Esophagus squamous epithelium (tissue), 5 donors: ENCODE measurements around the gene RAB44. TPM values are rescaled to one million over a fixed set of nuclear protein-coding genes. Genes with fewer than 3 reads are reported as not detected.
A peak's percentile ranks its signal among the peaks of the same experiment; 100 is the strongest.

Experiments used
- DNase-seq: peaks from one replicate; lab custom pipeline; 2025; lab: John Stamatoyannopoulos, UW
- H3K27ac ChIP-seq, 4 donors: fragments of 200-600 bp; sonication (generic); one replicate each; pipeline ENCODE4 v1.5.1; 2016 to 2019; ENCODE audit warnings: mild to moderate bottlenecking in 1 of 4
- H3K27me3 ChIP-seq, 4 donors: fragments of 200-600 bp; sonication (generic); 1 replicate in 3 of 4; 2 replicates in 1 of 4; pipeline versions ENCODE4 v1.5.1 to v1.6.0; 2017 to 2021; ENCODE audit warnings: antibody characterized with exemption in 1 of 4
- H3K36me3 ChIP-seq, 3 donors: fragments of 200-600 bp; sonication (generic); one replicate each; pipeline ENCODE4 v1.5.1; 2016 to 2019
- H3K4me1 ChIP-seq, 3 donors: fragments of 200-600 bp; sonication (generic); one replicate each; pipeline ENCODE4 v1.5.1; 2017 to 2019
- H3K4me3 ChIP-seq, 4 donors: fragments of 200-600 bp; sonication (generic); 1 replicate in 3 of 4; 2 replicates in 1 of 4; pipeline ENCODE4 v1.5.1; 2016 to 2019; ENCODE audit warnings: mild to moderate bottlenecking in 2 of 4, moderate library complexity in 1 of 4
- H3K9me3 ChIP-seq, 3 donors: fragments of 200-600 bp; sonication (generic); one replicate each; pipeline ENCODE4 v1.5.1; 2016 to 2019
- CTCF ChIP-seq, 6 experiments: fragments of 450-650 bp in 4 of 6; fragments of 200-600 bp in 2 of 6; sonication (generic) in 2 of 6; IDR thresholded peaks; one replicate each; pipeline ENCODE4 v1.5.1; 2016 to 2019; ENCODE audit warnings: antibody characterized with exemption in 6 of 6, mild to moderate bottlenecking in 4 of 6, moderate library complexity in 4 of 6
- POLR2A ChIP-seq, 4 donors: fragments of 450-650 bp; IDR thresholded peaks; one replicate each; pipeline ENCODE4 v1.6.1; 2017; ENCODE audit warnings: antibody characterized with exemption in 4 of 4, mild to moderate bottlenecking in 4 of 4, moderate library complexity in 3 of 4
- WGBS, 2 donors: methylation state at CpG; one replicate each; pipeline ENCODE4 v1.1.5; 2018; 5-methylcytosine and 5-hydroxymethylcytosine counted together
- intact Hi-C: fragments of 100-400 bp; cut with DNase I; formaldehyde crosslinking; loops from one replicate; pipeline ENCODE4 v1.15.0; 2022
- total RNA-seq, 4 donors: library from RNA; depleted of rRNA; stranded (reverse); fragments of >200 nt; gene quantifications; one replicate each; pipeline ENCODE4 v1.1.0, GENCODE V29; 2016
- donor health status: DM: yes; HTN: yes; CAD: no.

RAB44 gene
- total RNA-seq, 4 donors from 2014 or later: 0.11 to 0.76 (median 0.18) TPM; not detected in 1

- no peak overlapping the region for H3K4me3 ChIP-seq
- H3K36me3 ChIP-seq: peaks cover 33 to 55% (median 44%) of the 10 kb centered on the region in 3 donors
- H3K27me3 ChIP-seq: no peaks in the 10 kb centered on the region
- no peak for DNase-seq
- TF ChIP-seq POLR2A (IDR thresholded peaks at IDR 0.05): no peak
- TF ChIP-seq CTCF (IDR thresholded peaks at IDR 0.05): no peak
- intact Hi-C loops: loop anchor here (5.0 kb wide), 1 partner anchor 62 kb away; no protein-coding TSS in a partner anchor
- H3K4me1 ChIP-seq: peaks cover 19 to 64% (median 43%) of the 10 kb centered on the region in 3 donors
- peak overlapping the region; percentile 74 to 99 (median 91) for H3K27ac ChIP-seq
- H3K9me3 ChIP-seq: no peaks in the 10 kb centered on the region
- 96 to 100% methylated on average over 1 to 8 of the region's 29 CpGs for WGBS, 2 donors
Measured at GRCh38 chr6:36683656-36684446, 13.8 kb upstream of the RAB44 start.

GRCh38 chr6:36684447-36684812, 13.2 kb upstream of the RAB44 start:
- TF ChIP-seq CTCF (IDR thresholded peaks at IDR 0.05) (no peak), POLR2A (IDR thresholded peaks at IDR 0.05) (no peak)
- WGBS, 2 donors: 98% methylated on average over 5 of the region's 6 CpGs; no CpG with 5 or more reads in 1 of the 2 donors
- Histone ChIP-seq H3K27me3 (no peaks in the 10 kb centered on the region), H3K4me3 (no peak overlapping the region), H3K9me3 (no peaks in the 10 kb centered on the region), H3K27ac (peak overlapping the region in 1 of 4 donors; percentile 6), H3K4me1 (peaks cover 19 to 63% (median 43%) of the 10 kb centered on the region in 3 donors), H3K36me3 (peaks cover 33 to 55% (median 44%) of the 10 kb centered on the region in 3 donors)
- intact Hi-C loops: loop anchor here (5.0 kb wide), 1 partner anchor 62 kb away; no protein-coding TSS in a partner anchor
- DNase-seq: no peak

- WGBS, 2 donors: 83 to 84% methylated on average over 17 to 20 of the region's 20 CpGs
- H3K27ac ChIP-seq: peak overlapping the region in 3 of 4 donors; percentile 23 to 36 (median 31)
- intact Hi-C loops: no loop called here
- peaks cover 33 to 55% (median 44%) of the 10 kb centered on the region in 3 donors for H3K36me3 ChIP-seq
- no peak overlapping the region for H3K4me3 ChIP-seq
- DNase-seq: no peak
- TF ChIP-seq CTCF (IDR thresholded peaks at IDR 0.05): no peak
- no peak for TF ChIP-seq POLR2A (IDR thresholded peaks at IDR 0.05)
- no peaks in the 10 kb centered on the region for H3K9me3 ChIP-seq
- no peaks in the 10 kb centered on the region for H3K27me3 ChIP-seq
- H3K4me1 ChIP-seq: peaks cover 19 to 61% (median 43%) of the 10 kb centered on the region in 3 donors
Measured at GRCh38 chr6:36685166-36685924, 12.3 kb upstream of the RAB44 start.

GRCh38 chr6:36685926-36686667, 11.5 kb upstream of the RAB44 start:
- Histone ChIP-seq H3K27ac (peak overlapping the region in 3 of 4 donors; percentile 28 to 31 (median 29)), H3K36me3 (peaks cover 33 to 55% (median 44%) of the 10 kb centered on the region in 3 donors), H3K27me3 (no peaks in the 10 kb centered on the region), H3K9me3 (no peaks in the 10 kb centered on the region), H3K4me3 (no peak overlapping the region), H3K4me1 (peaks cover 19 to 55% (median 38%) of the 10 kb centered on the region in 3 donors)
- no peak for DNase-seq
- WGBS, 2 donors: 57 to 75% methylated on average over 10 to 11 of the region's 11 CpGs
- intact Hi-C loops: no loop called here
- TF ChIP-seq POLR2A (IDR thresholded peaks at IDR 0.05): no peak
- no peak for TF ChIP-seq CTCF (IDR thresholded peaks at IDR 0.05)
